ENCODE measurements around the gene GALNT18. TPM values are rescaled to one million over a fixed set of nuclear protein-coding genes. Genes with fewer than 3 reads are reported as not detected.

The GALNT18 gene
- total and polyA plus RNA-seq, 2 donors (not counting 3 experiments of a cell fraction or from before 2014, with no cell fraction given), result 0.17 to 0.18 TPM

- dilution Hi-C loops (cut with MboI; ENCODE audit: extremely low pct_ligation_motif_present, low sequenced_read_pairs) (no loop called here), intact Hi-C loops (cut with micrococcal nuclease) (no loop called here)
- no peak for FAIRE-seq
- Histone ChIP-seq H3K79me2 (ENCODE audit: control insufficient read depth, insufficient read depth, low read length) (no peaks in the 10 kb centered on the region), H3K9me1 (replicated peaks; ENCODE audit: control insufficient read depth, extremely low read depth, insufficient read depth, low read length) (no peaks in the 10 kb centered on the region), H3K4me2 (ENCODE audit: insufficient read depth, low read length) (no peak overlapping the region), H3K4me3 (replicated peaks in 1 of 3; ENCODE audit: insufficient read depth in 1 of 3, low read depth in 1 of 3, low read length in 3 of 3) (no peak overlapping the region), H2AFZ (ENCODE audit: low read depth, low read length) (no peak overlapping the region), H3K27me3 (ENCODE audit: control insufficient read depth in 2 of 2, insufficient read depth in 2 of 2, low read length in 2 of 2) (no peaks in the 10 kb centered on the region), H3K27ac (ENCODE audit: insufficient read depth, low read depth, low read length) (no peak overlapping the region), H3K9me3 (replicated peaks; ENCODE audit: control insufficient read depth, insufficient read depth, low read length) (no peaks in the 10 kb centered on the region), H3K9ac (replicated peaks; ENCODE audit: extremely low read depth, insufficient read depth, low read length) (no peak overlapping the region), H4K20me1 (replicated peaks; ENCODE audit: control insufficient read depth, extremely low read depth, insufficient read depth, low read length) (no peaks in the 10 kb centered on the region), H3K4me1 (ENCODE audit: control insufficient read depth, extremely low read depth, insufficient read depth, low read length) (no peaks in the 10 kb centered on the region), H3K36me3 (ENCODE audit: control insufficient read depth in 2 of 2, extremely low read depth in 1 of 2, insufficient read depth in 2 of 2, low read length in 2 of 2) (no peaks in the 10 kb centered on the region)
- no peak for TF ChIP-seq POLR2AphosphoS5 (IDR thresholded peaks at IDR 0.05; ENCODE audit: insufficient read depth, low read depth, low read length)
- no peak for TF ChIP-seq MAX (IDR thresholded peaks at IDR 0.05; ENCODE audit: insufficient read depth, insufficient read length)
- TF ChIP-seq POLR2A (IDR thresholded peaks at IDR 0.05; ENCODE audit: low read depth, low read length), result no peak
- no peak for TF ChIP-seq GATA2 (IDR thresholded peaks at IDR 0.05; ENCODE audit: insufficient read depth, insufficient read length, low read depth, low read length)
- no peak for TF ChIP-seq EZH2 (IDR thresholded peaks at IDR 0.05; ENCODE audit: borderline replicate concordance, low read depth, low read length, severe bottlenecking)
- no peak for TF ChIP-seq FOS (IDR thresholded peaks at IDR 0.05; ENCODE audit: borderline replicate concordance, insufficient read depth, low read length)
- TF ChIP-seq CTCF (IDR thresholded peaks at IDR 0.05; ENCODE audit: extremely low read depth in 1 of 2, insufficient read depth in 1 of 2, low read depth in 1 of 2, low read length in 2 of 2), result no peak
- TF ChIP-seq MYC (IDR thresholded peaks at IDR 0.05; ENCODE audit: low read depth, low read length), result no peak
- TF ChIP-seq JUN (IDR thresholded peaks at IDR 0.05; ENCODE audit: borderline replicate concordance, insufficient read depth, insufficient read length, low read depth), result no peak
- DNase-seq (ENCODE audit: low read depth, low spot score), result no peak
- ChIA-PET CTCF (no interaction called here), POLR2A (no interaction called here)
- no TSS peak for BruUV-seq (replicated peaks)
These were observed 185.0 kb downstream of the GALNT18 start for GRCh38 chr11:11436715-11437313.

Data from endothelial cell of umbilical vein (primary cell).